ENCODE results near the gene TENM3. TPM values are rescaled to one million over a fixed set of nuclear protein-coding genes. Genes with fewer than 3 reads are reported as not detected.

TENM3 gene
- total RNA-seq, 2 experiments from 2014 or later, result not detected

DNA sequence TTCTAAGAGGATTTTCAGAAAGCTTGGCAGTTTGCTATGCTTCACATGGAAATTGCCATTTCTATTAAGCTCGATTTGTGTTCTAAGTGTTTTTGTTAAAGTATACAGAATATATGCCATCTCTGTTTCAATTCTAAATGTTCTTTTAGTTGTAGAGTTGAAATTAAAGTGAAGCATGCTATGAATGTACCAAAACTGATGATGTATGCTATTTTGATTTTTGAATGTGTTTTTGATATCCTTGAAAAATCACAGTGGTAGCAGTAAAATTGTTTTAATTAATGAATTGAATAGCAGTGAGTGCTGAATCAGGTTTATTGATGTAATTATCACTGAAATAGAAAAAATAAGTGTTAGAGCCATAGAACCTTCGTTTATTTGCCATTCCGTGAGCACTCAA lies 110.9 kb downstream of the TENM3 start:
- H3K27me3 Mint-ChIP-seq, result no peaks in the 10 kb centered on the region
- DNase-seq, result no peak
- ChIA-PET POLR2A (no interaction called here), CTCF (no interaction called here)
- no peak overlapping the region for H3K27ac Mint-ChIP-seq
- no peak for TF ChIP-seq CTCF (IDR thresholded peaks at IDR 0.05)
- ATAC-seq, result no peak
- H3K4me3 Mint-ChIP-seq, result no peak overlapping the region
- H3K4me1 Mint-ChIP-seq (ENCODE audit: low read depth), result no peaks in the 10 kb centered on the region
- no peaks in the 10 kb centered on the region for H3K36me3 Mint-ChIP-seq (ENCODE audit: low read depth)
- intact Hi-C loops (cut with micrococcal nuclease), result no loop called here
- H3K9me3 Mint-ChIP-seq, result peaks cover 4% of the 10 kb centered on the region

DNA sequence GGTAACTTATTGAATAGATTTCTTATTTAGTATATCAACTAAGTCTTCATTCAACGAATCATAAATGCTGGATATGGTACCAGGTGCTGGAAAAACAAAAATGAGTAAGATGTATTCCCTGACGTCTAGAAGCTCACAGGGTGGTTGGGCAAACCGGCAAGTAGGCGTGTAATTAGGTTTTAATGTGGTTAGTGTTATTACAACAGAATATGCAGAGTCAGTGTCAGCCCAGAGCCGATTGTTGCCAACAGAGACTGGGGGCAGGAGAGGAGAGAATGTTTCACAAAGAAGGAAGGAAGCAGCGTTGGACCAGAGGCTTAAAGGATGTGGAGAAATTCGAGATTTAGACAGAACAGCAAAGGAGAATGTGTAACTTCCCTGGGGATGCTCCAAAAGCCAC lies 111.7 kb downstream of the TENM3 start:
- Mint-ChIP-seq H3K36me3 (ENCODE audit: low read depth) (no peaks in the 10 kb centered on the region), H3K27ac (no peak overlapping the region), H3K27me3 (no peaks in the 10 kb centered on the region), H3K4me1 (ENCODE audit: low read depth) (no peaks in the 10 kb centered on the region), H3K4me3 (no peak overlapping the region), H3K9me3 (peaks cover 4% of the 10 kb centered on the region)
- no peak for DNase-seq
- no peak for TF ChIP-seq CTCF (IDR thresholded peaks at IDR 0.05)
- no peak for ATAC-seq
- intact Hi-C loops (cut with micrococcal nuclease), result no loop called here
- POLR2A ChIA-PET, result no interaction called here
- CTCF ChIA-PET, result no interaction called here

- no peak overlapping the region for H3K27ac Mint-ChIP-seq
- H3K4me1 Mint-ChIP-seq (ENCODE audit: low read depth), result no peaks in the 10 kb centered on the region
- no peaks in the 10 kb centered on the region for H3K36me3 Mint-ChIP-seq (ENCODE audit: low read depth)
- H3K27me3 Mint-ChIP-seq, result no peaks in the 10 kb centered on the region
- DNase-seq (no peak), ATAC-seq (no peak)
- POLR2A ChIA-PET, result no interaction called here
- no peak for TF ChIP-seq CTCF (IDR thresholded peaks at IDR 0.05)
- H3K9me3 Mint-ChIP-seq, result no peaks in the 10 kb centered on the region
- CTCF ChIA-PET, result no interaction called here
- intact Hi-C loops (cut with micrococcal nuclease), result no loop called here
- no peak overlapping the region for H3K4me3 Mint-ChIP-seq
These were observed 124.0 kb downstream of the TENM3 start for GRCh38 chr4:182367153-182367552.

DNA sequence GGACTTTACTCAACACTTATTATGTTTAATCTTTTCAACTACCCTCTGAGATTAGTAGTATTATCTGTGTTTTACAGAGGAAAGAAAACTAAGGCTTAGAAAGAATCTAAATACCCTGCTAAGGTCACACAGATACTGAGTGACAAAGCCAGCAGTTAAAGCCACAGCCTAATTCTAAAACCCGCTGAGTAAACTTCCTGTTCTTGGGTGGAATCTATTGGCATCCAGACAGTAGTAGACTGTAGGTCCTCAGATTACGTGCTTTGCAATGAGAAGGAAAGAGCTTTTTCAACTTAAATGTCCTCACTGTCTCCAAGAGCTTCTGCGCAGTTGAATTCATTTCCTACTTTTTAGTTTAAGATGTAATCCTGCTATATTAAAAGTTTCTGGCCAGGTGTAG lies 126.0 kb downstream of the TENM3 start:
- no peaks in the 10 kb centered on the region for H3K9me3 Mint-ChIP-seq
- H3K27ac Mint-ChIP-seq, result no peak overlapping the region
- H3K27me3 Mint-ChIP-seq, result no peaks in the 10 kb centered on the region
- TF ChIP-seq CTCF (IDR thresholded peaks at IDR 0.05), result no peak
- POLR2A ChIA-PET, result no interaction called here
- no peaks in the 10 kb centered on the region for H3K4me1 Mint-ChIP-seq (ENCODE audit: low read depth)
- DNase-seq, result no peak
- no peak overlapping the region for H3K4me3 Mint-ChIP-seq
- ATAC-seq, result no peak
- CTCF ChIA-PET, result no interaction called here
- intact Hi-C loops (cut with micrococcal nuclease), result no loop called here
- no peaks in the 10 kb centered on the region for H3K36me3 Mint-ChIP-seq (ENCODE audit: low read depth)

GRCh38 chr4:182370491-182370890 lies 127.3 kb downstream of the TENM3 start:
- Mint-ChIP-seq H3K4me1 (ENCODE audit: low read depth) (no peaks in the 10 kb centered on the region), H3K4me3 (no peak overlapping the region), H3K36me3 (ENCODE audit: low read depth) (no peaks in the 10 kb centered on the region), H3K27ac (no peak overlapping the region), H3K9me3 (no peaks in the 10 kb centered on the region), H3K27me3 (no peaks in the 10 kb centered on the region)
- no peak for TF ChIP-seq CTCF (IDR thresholded peaks at IDR 0.05)
- POLR2A ChIA-PET, result interaction anchor here (0.6 kb wide), 1 partner anchor 120 kb away, joined by 3 read pairs; no protein-coding TSS in a partner anchor
- DNase-seq (no peak), ATAC-seq (no peak)
- intact Hi-C loops (cut with micrococcal nuclease), result no loop called here
- CTCF ChIA-PET, result no interaction called here

All from activated CD8-positive, alpha-beta T cell treated with anti-CD3 and anti-CD28 coated beads for 36 hours (primary cell).